DMS 273 treated with DMSO at 0.1 percent for 48 hours (cell line): Measurements from ENCODE around the gene ZBTB32.

ENCODE experiments used
- DNase-seq: peaks from one replicate; lab custom pipeline; 2025; lab: John Stamatoyannopoulos, UW

Gene ZBTB32

DNA sequence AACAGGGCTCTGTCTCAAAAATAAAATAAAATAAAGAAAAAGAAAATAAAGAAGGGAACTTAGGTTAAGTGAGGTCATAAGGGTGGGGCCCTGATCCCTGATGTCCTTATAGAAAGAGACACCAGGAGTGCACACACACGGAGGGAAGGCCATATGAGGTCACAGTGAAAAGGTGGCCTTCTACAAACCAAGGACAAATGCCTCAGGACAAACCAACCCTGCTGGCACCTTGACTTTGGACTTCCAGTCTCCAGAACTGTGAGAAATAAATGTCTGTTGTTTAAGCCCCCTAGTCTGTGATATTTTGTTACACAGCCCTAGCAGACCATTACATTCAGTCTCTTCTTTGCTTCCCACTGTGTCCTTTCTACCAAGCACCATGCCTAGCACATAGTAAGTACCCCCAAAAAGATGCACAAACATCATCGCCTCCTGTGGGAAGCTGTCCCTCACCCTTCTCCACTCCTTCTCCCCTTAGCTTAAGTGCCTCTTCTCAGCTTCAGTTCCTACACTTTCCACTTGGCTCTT, 8.4 kb upstream of the ZBTB32 start:
- DNase-seq: no peak

DNA sequence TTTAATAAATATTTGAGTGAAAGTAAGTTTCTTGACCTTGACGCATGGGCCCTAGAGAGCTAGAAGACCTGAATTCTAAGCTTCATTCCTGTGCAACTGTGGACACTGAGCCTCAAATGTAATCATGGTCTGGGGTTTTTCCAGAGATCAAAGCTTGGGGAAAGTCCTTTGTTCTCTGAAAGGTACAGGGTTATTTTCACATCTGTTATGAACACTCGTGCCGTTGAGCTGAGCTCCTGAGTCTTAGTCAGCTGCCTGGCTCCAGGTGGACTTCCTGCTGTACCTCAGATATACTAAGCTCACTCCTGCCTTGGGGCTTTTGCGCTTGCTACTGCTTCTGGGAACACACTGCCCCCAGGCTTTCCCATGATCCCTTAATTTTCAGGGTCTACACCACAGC, 7.5 kb upstream of the ZBTB32 start:
- DNase-seq: no peak

DNA sequence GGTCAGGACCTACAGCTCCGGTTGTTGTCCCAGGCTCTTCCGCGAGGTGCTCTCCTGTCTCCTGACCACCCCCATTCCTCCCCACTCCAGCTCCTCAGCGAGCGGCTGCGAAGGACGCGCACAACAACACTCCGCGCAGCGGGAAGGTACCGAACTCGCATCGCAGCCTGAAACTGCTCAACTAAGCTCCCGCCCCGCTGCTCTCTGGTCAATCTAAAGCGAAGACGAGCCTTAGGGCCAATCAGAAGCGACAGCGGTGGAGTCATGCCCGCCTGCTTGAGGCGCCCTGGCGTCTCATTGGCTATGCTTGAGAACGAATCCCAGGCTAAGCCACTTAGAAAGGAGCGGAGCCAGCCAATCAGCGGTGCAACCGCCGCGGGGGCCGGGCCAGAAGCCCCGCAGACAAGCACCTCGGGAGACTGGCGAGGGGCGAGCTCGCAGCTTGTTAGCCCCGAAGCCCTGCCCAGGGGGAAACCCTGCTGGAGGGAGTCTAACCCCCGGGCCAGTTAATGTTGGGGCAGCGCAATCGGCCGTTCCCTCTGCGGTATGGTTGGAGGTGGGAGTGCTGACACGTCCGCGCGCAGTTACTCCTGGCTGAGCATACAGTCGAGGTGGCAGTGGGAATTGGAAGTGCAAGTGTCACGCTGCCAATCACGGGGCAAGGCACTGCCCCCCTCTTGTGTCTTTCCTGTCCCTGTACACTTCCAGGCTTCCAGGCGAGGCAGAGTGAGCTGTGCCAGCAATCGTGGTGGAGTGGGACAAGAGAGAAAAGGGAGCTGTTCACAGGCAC, 1.9 kb upstream of the ZBTB32 start:
- peak; percentile 97 for DNase-seq

DNA sequence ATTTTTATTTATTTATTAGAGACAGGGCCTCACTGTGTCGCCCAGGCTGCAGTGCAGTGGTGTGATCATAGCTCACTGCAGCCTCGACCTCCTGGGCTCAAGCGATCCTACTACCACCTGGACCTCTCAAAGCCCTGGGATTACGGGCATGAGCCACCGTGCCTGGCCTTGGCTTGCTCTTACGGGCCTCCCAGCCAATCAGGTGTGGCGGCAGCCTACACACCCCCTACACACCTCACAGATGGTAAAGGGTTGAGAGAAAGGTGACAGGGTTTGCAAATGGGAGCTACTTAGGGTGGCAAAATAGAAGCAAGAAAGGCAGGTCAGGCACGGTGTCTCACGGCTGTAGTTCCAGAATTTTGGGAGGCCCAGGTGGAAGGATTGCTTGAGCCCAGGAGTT, 1.0 kb upstream of the ZBTB32 start:
- DNase-seq: no peak

DNA sequence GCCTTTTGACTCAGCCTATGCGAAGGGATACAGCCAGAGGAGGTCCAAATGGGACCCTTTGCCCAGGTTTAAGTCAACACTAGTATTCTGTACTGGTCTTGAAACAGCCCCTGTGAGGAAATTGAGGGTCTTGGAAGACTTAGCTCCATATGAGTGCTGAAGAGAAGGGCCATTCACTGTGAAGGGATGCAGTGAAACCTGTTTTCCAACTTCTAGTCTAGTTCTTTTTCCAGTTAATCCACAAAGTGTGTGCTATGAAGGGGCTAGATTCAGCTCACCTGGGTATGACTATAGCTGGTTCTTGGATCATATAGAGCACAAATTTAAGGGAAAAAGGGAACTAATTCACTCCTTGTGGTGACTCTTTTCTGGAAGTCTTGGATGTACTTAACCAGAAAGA, 4.0 kb downstream of the ZBTB32 start:
- DNase-seq: no peak

DNA sequence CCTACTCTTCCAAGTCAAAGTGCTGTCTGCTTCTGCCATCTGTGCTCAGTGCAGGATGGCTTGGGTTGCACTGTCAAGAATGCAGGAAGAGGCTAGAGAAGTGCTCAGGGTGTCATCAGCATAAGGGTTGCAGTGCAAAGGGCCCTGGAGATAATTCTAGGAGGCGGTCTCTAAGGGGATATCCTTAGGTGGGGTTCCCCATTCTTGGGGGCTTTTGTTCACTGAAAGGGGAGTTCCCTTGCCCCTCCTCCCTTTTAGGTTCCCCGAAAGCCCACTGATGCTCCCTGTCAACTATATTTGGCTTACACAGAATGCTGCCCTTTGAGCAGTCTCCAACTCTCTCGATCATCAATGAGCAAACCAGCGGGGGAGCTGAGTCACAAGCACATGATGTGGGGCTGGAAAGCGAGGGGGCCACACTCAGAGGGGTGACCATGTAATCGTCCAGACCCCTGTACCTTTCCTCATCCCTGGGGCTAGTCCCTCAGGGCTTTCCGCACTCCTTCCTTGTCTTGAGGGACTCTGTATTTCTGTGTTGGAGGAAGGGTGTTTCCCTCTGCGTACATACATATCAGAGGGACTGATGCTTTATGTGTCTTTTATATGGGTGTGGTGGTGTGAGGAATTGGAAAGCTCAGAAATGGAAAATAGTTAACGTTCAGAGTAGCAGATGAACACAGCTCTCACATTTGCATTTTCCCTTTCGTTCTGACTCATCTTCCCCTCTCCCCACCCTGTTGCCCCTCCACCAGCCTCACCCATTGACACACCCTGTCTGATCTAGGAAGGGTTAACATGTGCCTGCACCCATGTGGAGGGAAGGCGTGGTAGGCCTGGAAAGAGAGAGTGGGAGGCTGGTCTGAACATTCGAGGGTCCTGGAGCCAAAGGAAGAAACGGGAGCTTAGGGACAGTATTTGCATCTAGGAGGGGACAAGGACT, 6.7 kb downstream of the ZBTB32 start:
- no peak for DNase-seq

DNA sequence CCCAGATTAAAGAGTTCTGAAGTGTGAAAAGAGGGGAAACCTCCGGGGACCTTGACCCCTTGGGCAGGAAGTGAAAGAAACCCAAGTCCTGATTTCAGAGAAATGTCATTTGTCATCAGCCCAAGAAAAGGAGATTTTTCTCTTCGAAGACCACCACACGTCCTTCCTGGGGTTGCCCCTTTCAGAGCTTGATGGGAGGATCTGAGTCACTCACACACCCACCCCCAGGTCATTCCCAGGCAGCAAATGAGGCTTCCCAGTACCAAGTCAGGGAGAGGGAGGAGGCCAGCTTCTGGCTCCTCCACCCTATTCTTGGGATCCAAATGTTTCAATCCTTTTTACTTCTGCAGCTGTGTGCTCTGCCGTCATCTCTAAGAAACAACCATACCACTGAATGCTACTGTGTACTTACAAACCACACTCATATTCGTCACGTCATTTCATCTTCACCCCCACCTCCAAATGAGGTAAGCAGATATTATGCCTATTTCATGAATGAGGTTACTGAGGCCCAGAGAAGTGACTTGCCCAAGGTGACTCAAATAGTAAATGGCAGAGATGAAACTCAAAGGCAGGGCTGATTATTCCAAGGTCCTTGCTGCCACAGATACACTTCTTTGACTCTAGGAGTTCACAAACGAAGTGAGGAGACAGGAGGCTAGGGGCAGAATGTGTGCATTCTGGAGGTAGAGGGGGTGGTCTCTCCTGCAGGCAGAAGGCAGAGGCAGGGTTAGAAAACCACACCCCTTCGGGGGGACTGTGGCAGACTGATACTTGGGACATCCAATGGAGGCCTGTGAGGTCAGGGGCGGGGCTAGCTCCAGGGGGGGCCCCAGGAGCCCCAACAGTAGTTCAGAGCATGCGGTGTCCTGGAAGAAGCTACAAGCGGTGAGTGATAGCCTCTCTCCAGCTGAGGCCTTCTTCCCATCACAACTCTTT, 8.5 kb downstream of the ZBTB32 start:
- DNase-seq: no peak

DNA sequence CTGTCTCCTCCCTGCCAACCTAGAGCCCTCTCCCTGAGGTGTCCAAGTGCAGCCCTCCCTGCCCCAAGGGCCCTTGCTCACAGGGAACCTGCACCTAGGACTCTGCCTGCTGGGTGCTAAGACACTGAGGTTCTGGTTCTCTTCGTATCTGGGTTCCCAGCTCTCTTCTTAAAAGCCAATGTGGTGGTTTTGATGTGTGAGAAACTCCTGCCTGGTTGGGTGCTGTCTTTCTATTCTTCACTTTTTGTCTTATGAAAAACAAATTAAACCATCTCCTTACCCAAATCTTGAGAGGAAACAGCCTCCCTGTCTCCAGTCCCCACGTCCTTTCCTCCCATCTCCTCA, 9.1 kb downstream of the ZBTB32 start:
- no peak for DNase-seq

DNA sequence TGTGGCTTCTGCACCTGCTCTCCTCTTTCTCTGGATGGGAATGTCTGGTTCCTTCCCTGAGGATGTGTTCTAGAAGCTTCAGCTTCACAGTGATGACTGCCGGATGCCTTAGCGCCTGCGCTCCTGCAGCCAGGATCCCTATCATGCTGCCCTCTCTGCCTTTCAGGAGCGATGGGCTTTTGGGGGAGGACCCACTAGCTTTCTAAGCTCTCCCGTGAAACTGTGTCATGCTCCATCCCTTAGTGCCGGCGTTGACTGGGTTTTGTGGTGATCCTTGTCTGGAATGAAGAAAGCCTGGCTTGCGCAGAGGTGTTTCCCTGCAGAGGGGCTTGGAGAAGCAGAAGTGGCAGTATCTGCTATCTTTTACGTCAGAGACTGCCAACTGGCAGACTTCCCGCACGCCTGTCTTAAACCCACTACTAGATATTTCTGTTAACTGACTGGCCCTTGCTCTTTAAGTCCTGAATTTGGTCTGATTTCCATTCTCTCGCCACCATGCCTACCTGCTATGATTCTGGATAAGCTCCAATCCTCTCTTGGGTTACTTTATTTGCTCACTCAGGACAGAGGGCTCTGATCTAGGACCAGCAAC, 9.6 kb downstream of the ZBTB32 start:
- DNase-seq: no peak

DNA sequence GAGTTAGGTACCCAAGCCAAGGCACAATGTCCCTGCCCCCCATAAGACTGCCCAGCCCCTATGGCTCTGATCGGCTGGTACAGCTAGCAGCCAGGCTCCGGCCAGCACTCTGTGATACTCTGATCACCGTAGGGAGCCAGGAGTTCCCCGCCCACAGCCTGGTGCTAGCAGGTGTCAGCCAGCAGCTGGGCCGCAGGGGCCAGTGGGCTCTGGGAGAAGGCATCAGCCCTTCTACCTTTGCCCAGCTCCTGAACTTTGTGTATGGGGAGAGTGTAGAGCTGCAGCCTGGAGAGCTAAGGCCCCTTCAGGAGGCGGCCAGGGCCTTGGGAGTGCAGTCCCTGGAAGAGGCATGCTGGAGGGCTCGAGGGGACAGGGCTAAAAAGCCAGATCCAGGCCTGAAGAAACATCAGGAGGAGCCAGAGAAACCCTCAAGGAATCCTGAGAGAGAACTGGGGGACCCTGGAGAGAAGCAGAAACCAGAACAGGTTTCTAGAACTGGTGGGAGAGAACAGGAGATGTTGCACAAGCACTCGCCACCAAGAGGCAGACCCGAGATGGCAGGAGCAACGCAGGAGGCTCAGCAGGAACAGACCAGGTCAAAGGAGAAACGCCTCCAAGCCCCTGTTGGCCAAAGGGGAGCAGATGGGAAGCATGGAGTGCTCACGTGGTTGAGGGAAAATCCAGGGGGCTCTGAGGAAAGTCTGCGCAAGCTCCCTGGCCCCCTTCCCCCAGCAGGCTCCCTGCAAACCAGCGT, 10.4 kb downstream of the ZBTB32 start:
- DNase-seq: no peak

DNA sequence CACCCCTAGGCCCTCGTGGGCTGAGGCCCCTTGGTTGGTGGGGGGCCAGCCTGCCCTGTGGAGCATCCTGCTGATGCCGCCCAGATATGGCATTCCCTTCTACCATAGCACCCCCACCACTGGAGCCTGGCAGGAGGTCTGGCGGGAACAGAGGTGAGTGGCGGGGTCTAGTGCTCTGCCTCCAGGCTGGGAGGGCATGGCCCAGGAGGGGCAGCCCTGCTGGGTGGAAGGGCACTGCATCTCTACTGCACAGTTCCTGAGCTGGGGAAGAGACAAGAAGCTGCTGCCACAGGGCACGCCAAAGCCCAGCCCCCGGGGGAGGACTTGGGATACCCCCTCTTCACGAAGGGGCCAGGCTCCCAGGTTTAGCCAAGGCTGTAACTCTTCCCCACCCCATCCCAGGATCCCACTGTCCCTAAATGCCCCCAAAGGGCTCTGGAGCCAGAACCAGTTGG, 11.0 kb downstream of the ZBTB32 start:
- DNase-seq: no peak

DNA sequence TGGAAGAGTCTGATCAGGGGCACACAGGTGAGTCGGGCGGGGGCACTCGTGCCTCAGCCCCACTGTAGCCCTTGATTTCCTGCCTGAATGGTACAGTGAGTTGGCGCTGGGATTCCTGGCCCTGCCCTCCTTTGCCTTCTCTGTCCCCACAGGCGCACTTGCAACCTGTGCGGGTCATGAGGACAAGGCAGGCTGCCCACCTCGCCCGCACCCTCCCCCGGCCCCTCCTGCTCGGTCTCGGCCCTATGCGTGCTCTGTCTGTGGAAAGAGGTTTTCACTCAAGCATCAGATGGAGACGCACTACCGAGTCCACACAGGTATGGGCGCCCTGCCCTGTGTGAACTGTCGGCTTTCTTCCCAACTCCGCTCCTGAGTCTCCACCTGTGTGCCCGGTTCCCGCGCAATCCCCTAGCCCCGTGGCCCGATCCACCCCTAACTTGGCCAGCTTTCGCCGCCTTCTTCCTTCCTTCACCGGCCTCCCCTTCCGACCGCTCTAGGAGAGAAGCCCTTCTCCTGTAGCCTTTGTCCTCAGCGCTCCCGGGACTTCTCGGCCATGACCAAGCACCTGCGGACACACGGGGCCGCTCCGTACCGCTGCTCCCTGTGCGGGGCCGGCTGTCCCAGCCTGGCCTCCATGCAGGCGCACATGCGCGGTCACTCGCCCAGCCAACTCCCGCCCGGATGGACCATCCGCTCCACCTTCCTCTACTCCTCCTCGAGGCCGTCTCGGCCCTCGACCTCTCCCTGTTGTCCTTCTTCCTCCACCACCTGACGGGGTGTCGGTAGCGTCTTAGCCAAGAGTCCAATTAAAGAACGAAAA, 11.8 kb downstream of the ZBTB32 start:
- no peak for DNase-seq

DNA sequence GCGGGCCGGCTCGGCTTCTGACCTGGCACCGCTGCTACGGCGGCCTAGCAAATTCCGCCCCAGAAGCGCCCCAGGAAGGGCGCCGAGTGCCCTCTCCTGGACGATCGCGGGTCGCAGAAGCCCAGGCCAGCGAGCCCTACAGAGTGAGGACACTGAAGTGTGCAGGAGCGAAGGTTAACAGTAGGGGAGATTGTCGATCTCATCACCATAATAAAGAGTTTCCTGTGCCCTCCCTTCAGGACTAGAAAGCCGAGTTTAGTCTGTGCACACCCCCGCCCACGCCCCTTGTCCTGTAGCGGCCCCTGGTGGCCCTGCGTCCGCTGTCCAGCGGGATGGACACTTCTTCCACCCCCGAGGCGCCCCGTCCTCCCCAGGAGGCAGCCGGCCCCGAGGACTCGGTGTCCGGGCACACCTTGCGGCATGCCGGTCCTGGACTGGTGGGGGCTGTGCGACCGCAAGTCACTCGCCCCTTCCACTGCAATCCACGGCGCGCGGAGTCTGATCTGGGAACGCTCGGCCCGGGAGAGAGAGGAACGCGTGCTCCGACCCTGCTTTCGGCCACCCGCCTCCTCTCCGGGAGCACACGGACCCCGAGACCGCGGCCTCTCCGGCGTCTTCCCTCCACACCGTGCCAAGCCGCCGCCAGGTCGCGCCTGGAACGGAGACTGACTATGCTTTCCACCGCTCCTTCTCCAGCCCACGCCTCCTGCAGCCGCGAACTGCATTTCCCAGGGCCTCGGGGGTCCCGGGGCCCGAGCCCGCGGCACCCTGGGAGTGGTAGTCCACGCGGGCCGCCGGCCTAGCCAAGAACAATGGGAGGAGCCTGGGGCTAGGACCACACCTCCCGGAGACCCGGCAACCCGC, 12.7 kb downstream of the ZBTB32 start:
- DNase-seq: peak; percentile 83

DNA sequence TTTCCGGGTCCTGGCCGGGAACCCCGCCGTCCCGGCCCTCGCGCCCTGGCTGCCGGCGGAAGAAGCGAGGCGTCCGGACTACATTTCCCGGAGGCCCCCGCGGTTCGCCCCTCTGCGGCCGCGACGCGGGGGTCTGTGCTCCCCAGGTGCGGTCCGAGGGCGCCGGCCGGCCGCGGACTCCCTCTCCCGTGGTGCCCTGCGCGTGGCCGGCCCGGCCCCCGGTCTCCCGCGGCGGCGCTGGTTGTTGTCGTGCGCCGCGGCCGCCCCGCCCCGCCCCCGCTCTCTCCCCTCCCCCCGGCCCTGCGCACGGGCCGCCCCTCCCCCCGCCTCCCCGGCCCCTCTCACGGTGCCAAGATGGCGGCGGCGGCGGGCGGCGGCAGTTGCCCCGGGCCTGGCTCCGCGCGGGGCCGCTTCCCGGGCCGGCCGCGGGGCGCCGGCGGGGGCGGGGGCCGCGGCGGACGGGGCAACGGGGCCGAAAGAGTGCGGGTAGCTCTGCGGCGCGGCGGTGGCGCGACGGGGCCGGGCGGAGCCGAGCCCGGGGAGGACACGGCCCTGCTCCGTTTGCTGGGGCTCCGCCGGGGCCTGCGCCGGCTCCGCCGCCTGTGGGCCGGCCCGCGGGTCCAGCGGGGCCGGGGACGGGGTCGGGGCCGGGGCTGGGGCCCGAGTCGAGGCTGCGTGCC, 13.4 kb downstream of the ZBTB32 start, which contains the start of gene KMT2B:
KMT2B (plus strand) TSS at position 339 of the 680 bp plus-strand sequence; CDS start at position 355, 16 bp downstream.
- DNase-seq: no peak

DNA sequence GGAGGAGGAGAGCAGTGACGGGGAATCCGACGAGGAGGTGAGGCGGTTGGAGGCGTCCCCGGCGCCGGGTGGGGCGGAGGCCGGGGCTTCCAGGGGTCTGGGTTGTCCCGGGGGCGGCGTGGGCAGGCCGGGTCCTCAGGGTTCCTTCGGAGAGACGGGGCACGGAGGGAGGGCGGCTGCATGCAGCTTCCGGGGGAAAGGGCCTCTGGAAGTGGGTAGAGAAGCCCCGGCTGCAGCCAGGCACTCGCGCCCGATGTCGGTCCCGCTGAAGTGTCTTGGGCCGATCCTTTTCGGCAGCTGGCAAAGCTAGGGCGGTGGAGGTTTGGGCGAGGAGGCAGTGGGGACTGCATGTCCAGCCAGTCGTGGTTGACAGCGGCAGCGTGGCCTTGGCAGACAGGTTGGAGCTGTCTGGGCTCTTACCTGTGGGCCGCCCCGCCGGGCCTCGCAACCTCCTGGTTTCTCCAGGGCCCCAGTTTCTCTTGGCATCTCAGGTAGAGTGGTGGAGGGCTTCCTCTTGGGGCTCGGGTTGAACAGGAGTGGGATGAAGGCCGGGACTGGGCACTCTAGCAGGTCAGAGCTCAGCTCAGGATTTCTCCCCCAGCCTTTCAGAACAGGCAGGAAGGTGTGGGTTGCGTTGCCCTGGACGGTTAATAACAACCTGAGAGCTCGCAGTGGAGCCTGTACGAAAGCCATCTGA, 14.1 kb downstream of the ZBTB32 start:
- DNase-seq: no peak

DNA sequence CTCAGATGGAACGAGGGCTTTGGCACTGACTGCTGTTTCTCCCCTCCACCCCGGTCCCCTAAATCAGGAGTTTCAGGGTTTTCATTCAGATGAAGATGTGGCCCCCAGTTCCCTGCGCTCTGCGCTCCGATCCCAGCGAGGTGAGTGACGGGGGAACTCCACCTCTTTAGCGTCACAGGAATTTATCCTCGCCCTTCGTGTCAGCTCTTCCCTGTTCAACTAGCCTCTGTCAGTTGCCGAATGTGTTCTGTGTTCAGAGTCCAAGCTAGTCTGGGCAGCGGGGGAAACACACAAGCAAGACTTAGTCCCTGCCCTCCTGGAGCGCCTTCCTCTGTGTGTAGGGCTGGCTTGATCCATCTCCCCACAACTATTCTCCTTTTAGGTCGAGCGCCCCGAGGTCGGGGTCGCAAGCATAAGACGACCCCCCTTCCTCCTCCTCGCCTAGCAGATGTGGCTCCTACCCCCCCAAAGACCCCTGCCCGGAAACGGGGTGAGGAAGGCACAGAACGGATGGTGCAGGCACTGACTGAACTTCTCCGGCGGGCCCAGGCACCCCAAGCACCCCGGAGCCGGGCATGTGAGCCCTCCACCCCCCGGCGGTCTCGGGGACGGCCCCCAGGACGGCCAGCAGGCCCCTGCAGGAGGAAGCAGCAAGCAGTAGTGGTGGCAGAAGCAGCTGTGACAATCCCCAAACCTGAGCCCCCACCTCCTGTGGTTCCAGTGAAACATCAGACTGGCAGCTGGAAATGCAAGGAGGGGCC, 15.2 kb downstream of the ZBTB32 start:
- DNase-seq: no peak

DNA sequence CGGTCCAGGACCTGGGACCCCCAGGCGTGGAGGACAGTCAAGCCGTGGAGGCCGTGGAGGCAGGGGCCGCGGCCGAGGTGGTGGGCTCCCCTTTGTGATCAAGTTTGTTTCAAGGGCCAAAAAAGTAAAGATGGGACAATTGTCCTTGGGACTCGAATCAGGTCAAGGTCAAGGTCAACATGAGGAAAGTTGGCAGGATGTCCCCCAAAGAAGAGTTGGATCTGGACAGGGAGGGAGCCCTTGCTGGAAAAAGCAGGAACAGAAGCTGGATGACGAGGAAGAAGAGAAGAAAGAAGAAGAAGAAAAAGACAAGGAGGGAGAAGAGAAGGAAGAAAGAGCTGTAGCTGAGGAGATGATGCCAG, 15.8 kb downstream of the ZBTB32 start:
- no peak for DNase-seq
